Adrenal gland (tissue), 5 donors: Measurements from ENCODE around the gene SLC35G2.

ENCODE experiments used
- CTCF ChIP-seq, 6 experiments: fragments of 450-650 bp in 4 of 6; fragments of 200-600 bp in 2 of 6; sonication (generic) in 1 of 6; IDR thresholded peaks; 1 replicate in 5 of 6; 2 replicates in 1 of 6; pipeline versions ENCODE4 v1.5.1 to v1.8.0; 2016 to 2021; ENCODE audit warnings: antibody characterized with exemption in 6 of 6, mild to moderate bottlenecking in 2 of 6, moderate library complexity in 1 of 6
- POLR2A ChIP-seq, 2 donors: fragments of 450-650 bp; IDR thresholded peaks; one replicate each; pipeline ENCODE4 v1.6.1; 2017; ENCODE audit warnings: antibody characterized with exemption in 2 of 2, mild to moderate bottlenecking in 2 of 2, moderate library complexity in 1 of 2
- donor health status: DM: no; HTN: no; CAD: no.

DNA sequence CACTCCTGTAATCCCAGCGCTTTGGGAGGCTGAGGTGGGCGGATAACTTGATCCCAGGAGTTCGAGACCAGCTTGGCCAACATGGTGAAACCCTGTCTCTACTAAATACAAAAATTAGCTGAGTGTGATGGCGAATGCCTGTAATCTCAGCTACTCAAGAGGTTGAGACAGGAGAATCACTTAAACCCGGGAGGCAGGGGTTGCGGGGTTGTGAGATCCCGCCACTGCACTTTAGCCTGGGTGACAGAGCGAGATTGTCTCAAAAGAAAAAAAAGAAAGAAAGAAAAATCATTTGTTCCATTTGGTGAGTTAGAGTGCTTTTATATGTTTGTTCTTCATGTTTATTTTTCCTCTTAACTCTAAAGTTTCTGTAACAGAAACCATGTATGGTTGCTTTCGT, 50.4 kb downstream of the SLC35G2 start:
- TF ChIP-seq CTCF (IDR thresholded peaks at IDR 0.05) (no peak), POLR2A (IDR thresholded peaks at IDR 0.05) (no peak)
